Measurements from ENCODE around the gene KCTD3. TPM values are rescaled to one million over a fixed set of nuclear protein-coding genes. Genes with fewer than 3 reads are reported as not detected.
A peak's percentile ranks its signal among the peaks of the same experiment; 100 is the strongest.

KCTD3 gene
- total RNA-seq, 1 donor, result 24.2 TPM

- DNase-seq (ENCODE audit: low read depth in 2 of 3, low spot score in 2 of 3), result no peak
Observed at GRCh38 chr1:215603319-215603718, 36.2 kb downstream of the KCTD3 start.

DNA sequence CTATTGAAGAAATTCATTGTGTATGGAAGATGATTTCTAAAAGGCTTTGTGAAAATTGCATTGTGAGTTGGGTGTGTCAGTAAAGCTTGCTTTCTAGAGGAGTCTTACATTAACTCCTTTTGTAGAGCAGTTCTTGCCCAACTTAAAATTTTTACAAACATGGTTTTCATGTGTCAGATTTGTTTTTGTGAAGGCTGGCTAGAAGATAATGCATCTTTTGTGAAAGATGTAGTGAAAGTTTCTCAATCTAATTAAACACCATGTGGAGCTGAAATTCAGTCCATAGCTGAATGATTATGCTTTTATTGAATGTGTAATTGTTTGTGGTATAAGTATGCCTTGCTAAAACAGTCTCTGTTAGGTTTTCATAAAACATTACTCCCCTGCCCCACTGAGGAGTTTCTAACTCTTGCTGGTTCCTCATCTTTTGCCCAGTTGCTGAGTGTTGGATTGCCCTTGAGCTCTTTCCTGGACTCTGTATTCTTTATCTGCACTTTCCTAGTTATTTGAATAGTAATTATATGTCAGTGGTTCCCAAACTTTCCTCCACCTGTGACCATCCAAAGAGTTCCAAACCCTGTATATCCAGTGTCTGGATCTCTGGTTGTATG is 38.0 kb downstream of the KCTD3 start:
- DNase-seq (ENCODE audit: low read depth in 2 of 3, low spot score in 2 of 3), result no peak

- DNase-seq (ENCODE audit: low read depth in 2 of 3, low spot score in 2 of 3), result no peak
Observed at GRCh38 chr1:215606036-215606435, 38.9 kb downstream of the KCTD3 start.

DNA sequence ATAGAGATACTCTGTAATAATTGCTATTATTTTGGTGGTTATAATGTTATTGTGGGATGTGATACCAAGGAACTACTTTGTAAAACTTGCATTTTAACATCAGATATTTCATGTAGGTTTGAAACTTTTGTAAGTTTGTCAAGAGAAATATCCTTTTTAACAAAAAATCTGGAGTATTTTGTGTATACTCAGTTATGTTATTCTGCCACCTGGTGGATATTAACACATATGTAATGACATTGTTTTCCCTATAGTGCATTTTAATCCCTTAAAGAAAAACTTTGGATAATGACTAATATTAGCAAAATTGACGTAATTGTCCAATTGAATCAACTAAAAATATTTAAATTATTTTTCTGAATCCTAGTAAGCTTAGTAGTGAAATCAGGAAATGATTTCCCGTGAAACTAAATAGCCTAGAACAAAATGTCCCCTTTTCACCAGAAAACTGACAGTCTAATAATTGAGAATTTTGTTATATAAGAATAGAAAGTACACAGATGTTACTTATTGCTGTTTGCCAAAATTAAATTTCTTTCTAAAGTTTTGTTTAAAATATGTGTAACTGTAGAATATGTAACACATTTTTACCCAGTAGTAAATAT is 39.6 kb downstream of the KCTD3 start:
- DNase-seq (ENCODE audit: low read depth in 2 of 3, low spot score in 2 of 3), result peak in 1 of 3 donors; percentile 9

DNA sequence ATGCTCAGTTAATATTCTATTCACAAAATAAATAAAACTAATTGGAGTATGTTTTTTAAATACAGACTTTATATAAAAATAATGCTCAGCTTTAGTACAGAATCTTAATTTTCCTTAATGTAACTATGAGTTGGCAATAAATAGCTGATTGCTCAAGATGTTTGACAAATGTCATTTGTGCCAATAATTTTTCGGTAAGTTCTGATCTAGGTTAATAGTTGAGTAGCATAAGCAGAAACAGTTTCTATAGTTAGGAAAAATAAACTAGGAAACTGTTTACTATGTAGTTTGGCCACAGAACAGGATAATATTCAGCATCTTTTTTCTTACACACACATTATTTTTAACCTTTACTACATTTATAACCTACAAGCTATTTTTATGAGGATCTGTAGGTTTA is 40.3 kb downstream of the KCTD3 start:
- DNase-seq (ENCODE audit: low read depth in 2 of 3, low spot score in 2 of 3), result no peak

GRCh38 chr1:215608646-215609045 is 41.5 kb downstream of the KCTD3 start:
- DNase-seq (ENCODE audit: low read depth in 2 of 3, low spot score in 2 of 3), result no peak

GRCh38 chr1:215612391-215612790 is 45.3 kb downstream of the KCTD3 start:
- DNase-seq (ENCODE audit: low read depth in 2 of 3, low spot score in 2 of 3), result no peak

GRCh38 chr1:215617979-215618378 is 50.9 kb downstream of the KCTD3 start:
- no peak for DNase-seq (ENCODE audit: low read depth in 2 of 3, low spot score in 2 of 3)

DNA sequence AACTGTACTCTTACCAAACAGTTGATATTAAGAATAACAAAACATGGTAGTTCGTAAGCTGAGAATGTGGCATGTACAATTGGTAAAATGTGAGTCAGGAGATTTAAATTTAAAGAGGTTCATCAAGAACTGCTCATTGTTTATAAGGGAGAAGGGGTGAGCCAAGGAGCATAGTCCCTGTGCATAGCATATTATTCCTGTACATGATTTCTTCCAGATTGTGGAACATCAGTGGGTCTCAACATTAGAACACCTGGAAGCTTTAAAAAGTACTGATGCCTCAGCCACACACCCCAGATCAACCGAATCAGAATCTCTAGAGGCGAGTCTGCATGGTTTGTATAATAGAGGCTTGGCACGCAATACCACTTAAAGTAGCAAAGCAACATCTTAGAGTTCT is 56.1 kb downstream of the KCTD3 start:
- DNase-seq (ENCODE audit: low read depth in 2 of 3, low spot score in 2 of 3), result no peak

DNA sequence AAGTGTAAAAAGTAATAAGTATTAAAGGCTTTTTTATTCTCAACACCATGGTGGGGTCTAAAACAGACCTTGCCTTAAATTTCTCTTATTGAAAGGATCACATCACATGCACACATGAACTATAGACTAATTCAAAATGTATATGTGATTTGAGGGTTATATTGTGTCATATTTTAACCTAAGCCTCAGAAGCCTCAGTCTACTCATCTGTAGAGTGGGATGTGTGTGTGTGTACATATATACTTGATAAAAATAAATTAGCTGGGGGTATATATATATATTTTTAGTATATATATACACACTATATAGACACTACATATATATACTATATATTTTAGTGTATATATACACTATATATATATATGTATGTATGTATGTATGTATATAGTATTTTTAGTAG is 58.8 kb downstream of the KCTD3 start:
- no peak for DNase-seq (ENCODE audit: low read depth in 2 of 3, low spot score in 2 of 3)

DNA sequence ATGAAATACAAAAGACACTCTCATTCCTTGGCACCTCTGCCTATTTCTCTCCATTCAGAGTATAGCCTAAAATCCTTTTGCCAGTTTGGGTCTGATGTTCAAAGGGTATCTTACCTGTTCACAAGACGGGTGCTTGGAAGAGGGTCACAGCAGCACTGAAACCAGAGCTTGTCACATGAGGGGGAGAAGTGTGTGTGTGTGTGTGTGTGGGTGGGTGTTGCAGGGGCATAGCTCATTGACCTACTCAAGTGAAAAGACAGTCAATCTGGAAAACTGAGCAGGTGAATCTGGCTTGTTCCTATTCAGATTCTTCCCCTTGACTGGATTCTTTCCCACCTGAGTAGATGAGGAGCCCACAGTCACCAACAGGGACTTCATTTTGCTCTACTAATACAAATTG is 63.9 kb downstream of the KCTD3 start:
- no peak for DNase-seq (ENCODE audit: low read depth in 2 of 3, low spot score in 2 of 3)

DNA sequence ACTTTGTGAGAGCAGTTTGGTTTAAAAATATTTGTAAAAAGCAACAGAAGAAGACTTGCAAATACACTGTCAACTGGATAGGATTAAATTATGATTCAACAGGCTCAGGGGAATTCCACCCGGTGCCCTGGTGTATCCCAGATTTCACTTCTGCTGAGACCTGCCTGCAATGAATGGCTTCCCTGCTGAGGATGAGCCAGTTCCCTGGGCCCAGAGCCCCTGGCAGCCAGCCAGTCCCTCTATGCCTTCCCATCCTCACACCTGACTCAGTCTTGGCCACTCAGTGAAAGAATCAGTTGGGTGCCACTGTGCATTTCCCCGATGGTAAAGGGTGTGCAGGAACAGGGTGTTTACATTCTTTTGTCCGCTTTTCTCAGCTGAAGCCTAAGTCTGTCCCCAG is 64.4 kb downstream of the KCTD3 start:
- DNase-seq (ENCODE audit: low read depth in 2 of 3, low spot score in 2 of 3), result no peak

DNA sequence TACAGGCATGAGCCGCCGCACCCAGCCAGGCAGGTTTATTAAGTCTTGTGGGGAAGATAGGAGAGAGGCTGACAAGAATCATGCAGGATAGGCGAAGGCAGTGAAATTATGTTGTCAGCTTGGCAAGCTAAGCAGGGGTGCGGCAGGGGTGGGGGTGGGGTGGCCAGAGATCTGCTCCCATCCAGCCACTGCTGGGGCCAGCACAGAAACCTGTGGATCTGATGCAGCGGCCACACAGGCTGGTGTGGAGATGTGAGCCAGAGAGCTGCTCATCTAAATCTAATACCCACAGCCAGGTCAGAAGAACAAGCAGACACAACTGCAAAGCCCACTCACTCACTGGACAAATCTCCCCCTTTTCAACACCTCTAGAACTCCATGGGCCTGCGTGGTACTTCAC is 68.7 kb downstream of the KCTD3 start:
- DNase-seq (ENCODE audit: low read depth in 2 of 3, low spot score in 2 of 3), result no peak

DNA sequence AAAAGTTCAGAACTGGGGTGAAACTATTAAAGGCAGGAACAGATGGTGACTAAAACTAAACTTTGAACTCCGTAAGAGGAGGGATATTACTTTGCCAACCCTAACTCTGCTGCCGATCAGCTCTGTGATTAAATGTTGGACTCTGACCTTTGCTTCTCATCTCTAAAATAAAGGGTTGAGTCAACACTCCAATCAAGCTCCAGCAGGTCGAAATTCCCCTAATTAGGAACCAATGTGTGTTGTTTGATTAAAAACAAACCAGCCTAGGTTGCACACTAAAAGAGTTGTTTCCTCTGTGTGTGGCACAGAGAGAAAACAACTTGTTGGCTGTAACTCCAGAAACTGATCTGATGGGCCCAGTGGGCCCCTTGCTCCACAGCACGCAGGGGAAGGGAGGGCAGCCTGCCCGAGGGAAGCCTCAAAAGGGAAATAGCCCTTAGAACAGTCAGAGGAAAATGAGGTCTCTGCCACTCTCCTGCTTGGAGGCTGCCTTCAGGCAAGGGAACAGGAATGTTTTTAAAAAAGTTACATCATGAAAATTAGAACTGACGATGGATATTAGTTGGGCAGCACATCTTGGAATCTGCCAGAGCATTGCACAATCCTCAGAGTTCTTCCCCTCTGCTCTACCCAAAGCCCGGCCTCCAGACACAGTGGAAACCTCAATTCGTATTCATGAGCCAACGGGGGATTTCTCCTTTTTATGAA is 69.3 kb downstream of the KCTD3 start:
- DNase-seq (ENCODE audit: low read depth in 2 of 3, low spot score in 2 of 3), result no peak

- DNase-seq (ENCODE audit: low read depth in 2 of 3, low spot score in 2 of 3), result no peak
Observed at GRCh38 chr1:215637041-215637573, 70.0 kb downstream of the KCTD3 start.

DNA sequence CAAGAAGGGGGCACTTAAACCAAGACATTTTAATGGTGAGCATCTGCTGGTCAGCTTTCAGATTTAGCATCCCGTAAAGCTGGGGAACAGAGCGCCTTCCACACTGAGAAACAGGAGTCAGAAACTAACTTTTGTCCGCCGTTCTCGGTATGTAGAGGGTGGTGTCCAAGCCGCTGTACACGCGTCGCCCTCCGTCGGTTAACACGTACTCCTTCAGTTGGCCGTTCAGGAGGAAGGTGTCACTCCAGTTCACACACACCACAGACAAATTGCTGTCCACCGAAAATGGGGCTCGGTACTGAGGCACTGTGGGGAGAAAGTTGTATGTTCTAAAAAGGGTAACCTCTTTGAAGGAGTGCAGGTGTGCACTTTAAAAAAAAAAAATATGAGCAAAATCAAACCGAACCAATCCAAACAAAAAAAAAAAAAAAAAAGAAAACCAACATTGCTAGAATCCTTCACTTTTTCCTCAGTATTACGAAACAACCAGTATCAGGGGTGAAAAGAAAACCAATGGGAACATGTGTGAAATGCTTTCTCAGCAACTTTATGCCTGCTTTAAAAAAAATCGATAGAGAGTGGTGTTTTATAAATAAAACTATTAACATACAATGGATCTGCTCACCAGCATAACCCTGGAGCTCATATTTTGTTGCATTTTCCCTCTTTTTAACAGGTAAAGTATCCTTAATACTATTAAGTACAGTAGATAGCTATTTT is 73.5 kb downstream of the KCTD3 start:
- no peak for DNase-seq (ENCODE audit: low read depth in 2 of 3, low spot score in 2 of 3)

- no peak for DNase-seq (ENCODE audit: low read depth in 2 of 3, low spot score in 2 of 3)
Observed at GRCh38 chr1:215643592-215644321, 76.7 kb downstream of the KCTD3 start.

DNA sequence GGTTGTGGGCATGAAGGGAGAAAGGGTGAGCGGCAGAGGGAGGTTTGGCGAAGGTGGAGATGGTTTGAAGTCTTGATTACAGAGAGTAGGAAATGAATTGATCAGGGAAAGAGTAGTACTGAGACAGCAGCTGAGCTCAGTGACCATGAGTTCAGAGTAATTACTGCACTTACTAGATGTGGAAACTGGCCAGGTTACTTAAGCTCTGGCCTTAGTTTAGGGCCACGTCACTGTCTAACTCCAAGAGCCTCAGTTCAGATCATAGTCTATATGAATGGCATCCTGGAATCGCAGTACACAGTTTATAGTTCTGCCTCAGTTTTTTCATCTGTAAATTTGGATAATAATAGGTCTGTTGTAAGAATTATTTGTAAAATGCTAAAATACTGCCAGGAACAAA is 78.1 kb downstream of the KCTD3 start:
- DNase-seq (ENCODE audit: low read depth in 2 of 3, low spot score in 2 of 3), result no peak

DNA sequence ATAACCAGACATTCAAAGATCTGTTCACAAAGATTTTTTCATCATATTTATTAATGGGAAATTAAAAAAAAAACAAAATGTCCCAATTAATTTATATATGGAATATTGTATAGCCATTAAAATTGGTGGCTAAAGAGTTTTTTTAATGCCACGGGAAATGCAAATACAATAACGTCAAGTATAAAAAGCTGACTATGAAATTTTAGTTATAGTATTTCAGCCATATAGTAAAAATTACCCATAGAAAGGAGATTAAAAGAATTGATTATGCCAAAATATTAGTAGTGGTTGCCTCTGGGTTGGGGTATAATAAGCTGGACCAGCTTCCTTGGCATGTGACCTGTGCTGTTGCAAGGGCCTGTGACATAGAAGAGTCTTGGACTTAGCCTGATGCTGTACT is 78.8 kb downstream of the KCTD3 start:
- DNase-seq (ENCODE audit: low read depth in 2 of 3, low spot score in 2 of 3), result no peak

DNA sequence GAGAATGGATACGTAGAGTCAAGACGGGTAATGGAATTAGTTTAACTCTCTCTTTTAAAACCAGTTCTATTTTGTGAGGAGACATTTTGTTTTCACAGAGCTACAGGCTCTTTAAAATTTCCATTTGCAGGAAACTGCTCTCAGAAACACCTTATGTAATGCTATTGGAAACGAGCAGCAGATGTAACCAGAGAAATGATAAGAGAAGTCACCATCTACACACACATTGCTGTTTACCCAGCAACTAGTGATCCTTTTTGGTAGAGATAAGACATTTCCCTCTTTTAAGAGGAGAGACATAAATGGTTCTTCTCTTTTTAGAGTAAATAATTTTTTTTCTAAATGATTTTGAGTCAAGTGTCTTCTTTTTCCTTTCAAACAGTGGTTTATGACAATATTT is 80.6 kb downstream of the KCTD3 start:
- DNase-seq (ENCODE audit: low read depth in 2 of 3, low spot score in 2 of 3), result no peak

DNA sequence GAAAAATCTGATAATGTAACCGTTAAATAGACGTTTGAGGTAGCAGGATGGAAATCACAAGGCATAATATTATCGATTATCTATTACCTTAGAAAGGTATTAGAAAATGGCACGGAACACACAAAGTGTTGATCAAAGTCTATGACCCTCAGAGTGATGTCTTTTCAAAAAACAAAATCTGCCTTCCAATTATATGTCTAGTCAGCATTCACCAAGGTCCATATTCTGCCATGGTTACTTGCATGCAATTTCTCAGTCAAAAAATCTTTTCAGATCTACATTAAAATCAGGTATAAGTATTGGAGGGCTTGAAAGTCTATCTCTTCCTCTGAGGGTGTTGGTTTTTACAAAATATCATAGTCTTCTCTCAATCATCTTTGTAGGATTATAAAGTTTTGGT is 81.9 kb downstream of the KCTD3 start:
- no peak for DNase-seq (ENCODE audit: low read depth in 2 of 3, low spot score in 2 of 3)

Data from hematopoietic multipotent progenitor cell (in vitro differentiated cells).